Astrocyte (in vitro differentiated cells and primary cell): ENCODE data around the gene PNPLA7.

Source experiments
- CTCF ChIP-seq: IDR thresholded peaks from 2 replicates; pipeline ENCODE4 v1.5.1; 2011; ENCODE audit warnings: low read depth, mild to moderate bottlenecking, inconsistent platforms, low read length, moderate library complexity; ENCODE audit not compliant: insufficient read depth
- EZH2 ChIP-seq: IDR thresholded peaks from 2 replicates; pipeline ENCODE4 v1.6.1; 2012; ENCODE audit warnings: mild to moderate bottlenecking, low read length, inconsistent platforms; ENCODE audit not compliant: insufficient read depth

GRCh38 chr9:137445930-137446431, 104.2 kb downstream of the PNPLA7 start:
- TF ChIP-seq CTCF (no peak), EZH2 (no peak)
